BJ (cell line): ENCODE results near the gene CASKIN2. TPM values are rescaled to one million over a fixed set of nuclear protein-coding genes. Genes with fewer than 3 reads are reported as not detected.

Experiments
- CTCF ChIA-PET: fragments of 350-600 bp; formaldehyde crosslinking; extraction: SDS; loops from one replicate; lab custom pipeline; 2021; ENCODE audit warnings: antibody characterized with exemption, inconsistent platforms; lab: Yijun Ruan, JAX
- POLR2A ChIA-PET: fragments of 300-600 bp; sonication (Branson Sonifier 250); formaldehyde crosslinking; extraction: SDS; loops from one replicate; lab custom pipeline; 2021; ENCODE audit warnings: antibody characterized with exemption; lab: Charles Lee
- DNase-seq: peaks from one replicate; pipeline ENCODE4 v3.0.0-alpha.2; 2011; ENCODE audit warnings: low read depth
- H3K27me3 ChIP-seq: 2 replicates; pipeline ENCODE4 v1.6.0; 2011; ENCODE audit warnings: low read length; ENCODE audit not compliant: control insufficient read depth, insufficient read depth
- H3K36me3 ChIP-seq: 2 replicates; pipeline ENCODE4 v1.5.1; 2011; ENCODE audit warnings: low read length; ENCODE audit not compliant: control insufficient read depth, insufficient read depth
- H3K4me3 ChIP-seq: 2 replicates; pipeline ENCODE4 v1.5.1; 2011; ENCODE audit warnings: low read depth, mild to moderate bottlenecking, control low read depth, low read length
- CTCF ChIP-seq: IDR thresholded peaks from 2 replicates; pipeline ENCODE4 v1.5.1; 2011; ENCODE audit warnings: low read depth, mild to moderate bottlenecking, control low read depth, inconsistent platforms, low read length, moderate library complexity; ENCODE audit not compliant: insufficient read depth
- polyA plus RNA-seq: library from polyadenylated mRNA; depleted of rRNA; stranded (reverse); fragments of >200 nt; gene quantifications from 2 replicates; pipeline ENCODE4 v1.2.3, GENCODE V29; 2011

Gene CASKIN2
- polyA plus RNA-seq, 1 experiment: 4.8 TPM

- Histone ChIP-seq H3K27me3 (peaks cover 6% of the 10 kb centered on the region), H3K36me3 (no peaks in the 10 kb centered on the region), H3K4me3 (no peak overlapping the region)
- DNase-seq: no peak
- no peak for TF ChIP-seq CTCF
- ChIA-PET CTCF (no interaction called here), POLR2A (no interaction called here)
These were observed 25.7 kb upstream of the CASKIN2 start for GRCh38 chr17:75540923-75541503.

GRCh38 chr17:75539967-75540729 is 24.8 kb upstream of the CASKIN2 start:
- DNase-seq: no peak
- no peak for TF ChIP-seq CTCF
- no peaks in the 10 kb centered on the region for H3K36me3 ChIP-seq
- peaks cover 9% of the 10 kb centered on the region for H3K27me3 ChIP-seq
- H3K4me3 ChIP-seq: no peak overlapping the region
- ChIA-PET CTCF (no interaction called here), POLR2A (no interaction called here)

DNA sequence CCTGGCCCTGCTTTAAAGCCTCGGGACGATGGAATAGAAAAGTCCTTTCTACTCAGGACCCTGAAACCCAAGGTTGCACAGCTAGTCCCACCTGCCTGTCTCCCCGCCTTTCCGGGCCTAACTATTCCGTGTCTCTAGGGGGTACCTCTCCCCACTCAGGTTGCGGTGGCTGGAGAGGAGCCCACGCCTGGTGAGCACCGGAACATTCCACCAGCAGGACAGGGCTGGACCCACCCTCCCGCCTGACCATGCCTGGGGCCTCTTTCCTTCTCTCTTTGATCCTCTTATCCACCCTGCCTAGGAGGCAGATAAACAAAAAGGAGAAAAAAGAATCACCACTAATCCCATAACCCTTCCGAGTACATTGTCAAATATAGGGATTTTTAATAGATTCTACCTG is 21.0 kb upstream of the CASKIN2 start:
- POLR2A ChIA-PET: no interaction called here
- H3K36me3 ChIP-seq: no peaks in the 10 kb centered on the region
- peaks cover 12% of the 10 kb centered on the region for H3K27me3 ChIP-seq
- H3K4me3 ChIP-seq: no peak overlapping the region
- no peak for TF ChIP-seq CTCF
- CTCF ChIA-PET: interaction anchor here (0.6 kb wide), 1 partner anchor 148 kb away, joined by 5 read pairs; no protein-coding TSS in a partner anchor
- no peak for DNase-seq

- H3K36me3 ChIP-seq: no peaks in the 10 kb centered on the region
- H3K4me3 ChIP-seq: no peak overlapping the region
- POLR2A ChIA-PET: no interaction called here
- CTCF ChIA-PET: no interaction called here
- DNase-seq: no peak
- no peak for TF ChIP-seq CTCF
- peaks cover 12% of the 10 kb centered on the region for H3K27me3 ChIP-seq
These were observed 20.5 kb upstream of the CASKIN2 start for GRCh38 chr17:75535871-75536270.

DNA sequence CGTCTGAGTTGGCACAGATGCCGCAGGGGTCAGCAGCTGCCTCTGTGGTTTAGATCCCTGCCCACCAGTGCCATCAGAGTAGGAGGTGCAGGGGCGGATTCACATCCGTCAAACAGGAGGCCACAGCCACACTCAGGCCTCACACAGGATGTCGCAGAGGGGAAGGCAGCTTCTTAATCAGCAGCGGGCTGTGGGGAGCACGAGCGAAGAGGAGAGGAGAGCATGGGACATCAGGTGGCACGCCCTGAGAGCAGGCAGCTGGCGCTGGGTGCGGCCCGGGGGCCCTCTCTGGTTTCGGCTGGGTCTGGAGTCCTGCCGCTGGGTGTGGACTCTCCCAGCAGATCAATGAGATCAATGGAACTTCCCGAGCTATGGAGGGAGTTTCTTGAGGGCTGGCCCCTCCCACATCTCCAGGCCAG is 19.8 kb upstream of the CASKIN2 start:
- Histone ChIP-seq H3K4me3 (no peak overlapping the region), H3K36me3 (no peaks in the 10 kb centered on the region), H3K27me3 (peaks cover 12% of the 10 kb centered on the region)
- no peak for TF ChIP-seq CTCF
- DNase-seq: no peak
- ChIA-PET CTCF (interaction anchor here (1.0 kb wide), 1 partner anchor 18 kb away, joined by 3 read pairs; the partner anchor contains the start of gene TSEN54), POLR2A (no interaction called here)
